SK-N-SH (cell line): ENCODE measurements around the gene WASF3. TPM values are rescaled to one million over a fixed set of nuclear protein-coding genes. Genes with fewer than 3 reads are reported as not detected.

Experiments used
- CTCF ChIA-PET: fragments of 300-600, 350-600 bp; formaldehyde crosslinking; extraction: SDS; loops from one replicate; lab custom pipeline; 2021; lab: Yijun Ruan, JAX
- POLR2A ChIA-PET: fragments of 350-600 bp; sonication (Branson Sonifier 250); formaldehyde crosslinking; extraction: SDS; loops from one replicate; lab custom pipeline; 2020; ENCODE audit warnings: antibody characterized with exemption, inconsistent platforms; lab: Yijun Ruan, JAX
- DNase-seq: peaks from one replicate; pipeline ENCODE4 v3.0.0; 2012
- H2AFZ ChIP-seq: fragments of 200-600 bp; sonication (generic); 2 replicates; pipeline ENCODE4 v1.8.1; 2016; ENCODE audit warnings: antibody characterized with exemption, mild to moderate bottlenecking, low read depth
- H3F3A ChIP-seq: fragments of 200-600 bp; sonication (generic); replicated peaks from 2 replicates; pipeline ENCODE3; 2016; ENCODE audit warnings: antibody characterized with exemption, mild to moderate bottlenecking; ENCODE audit not compliant: insufficient read depth
- H3K27ac ChIP-seq, 2 experiments: fragments of 200-500 bp in 1 of 2; fragments of 200-600 bp in 1 of 2; sonication (Bioruptor generic) in 1 of 2; sonication (generic), shearing (Covaris generic) in 1 of 2; 2 replicates each; pipeline versions ENCODE4 v1.5.1 to v1.6.1; 2014 to 2016; ENCODE audit warnings: low read depth in 2 of 2, inconsistent platforms in 1 of 2, low read length in 1 of 2, mild to moderate bottlenecking in 1 of 2, mixed read lengths in 1 of 2
- H3K27me3 ChIP-seq: fragments of 200-600 bp; sonication (generic), shearing (Covaris generic); 2 replicates; pipeline ENCODE4 v1.6.1; 2016; ENCODE audit warnings: mixed run types; ENCODE audit not compliant: insufficient read depth
- H3K36me3 ChIP-seq, 2 experiments: fragments of 200-500 bp in 1 of 2; fragments of 200-600 bp in 1 of 2; sonication (Bioruptor generic) in 1 of 2; sonication (generic) in 1 of 2; replicated peaks in 1 of 2; 2 replicates each; pipeline versions ENCODE3 to v1.5.1; 2014 to 2016; ENCODE audit warnings: low read length in 1 of 2, mild to moderate bottlenecking in 1 of 2; ENCODE audit not compliant: insufficient read depth in 2 of 2, control insufficient read depth in 1 of 2
- H3K4me1 ChIP-seq, 2 experiments: fragments of 200-500 bp in 1 of 2; fragments of 200-600 bp in 1 of 2; sonication (Bioruptor generic) in 1 of 2; sonication (generic), shearing (Covaris generic) in 1 of 2; 2 replicates each; pipeline versions ENCODE4 v1.5.1 to v1.6.1; 2014 to 2016; ENCODE audit warnings: low read depth in 1 of 2, low read length in 1 of 2, mixed run types in 1 of 2; ENCODE audit not compliant: insufficient read depth in 2 of 2, control insufficient read depth in 1 of 2
- H3K4me2 ChIP-seq: fragments of 200-600 bp; sonication (generic), shearing (Covaris generic); 2 replicates; pipeline ENCODE4 v1.6.1; 2017; ENCODE audit warnings: mixed run types
- H3K4me3 ChIP-seq, 2 experiments: fragments of 200-500 bp in 1 of 2; fragments of 200-600 bp in 1 of 2; sonication (Bioruptor generic) in 1 of 2; sonication (generic), shearing (Covaris generic) in 1 of 2; 2 replicates each; pipeline versions ENCODE4 v1.5.1 to v1.8.1; 2014 to 2016; ENCODE audit warnings: low read depth in 2 of 2, inconsistent platforms in 1 of 2, low read length in 1 of 2, mild to moderate bottlenecking in 1 of 2, mixed read lengths in 1 of 2, moderate library complexity in 1 of 2
- H3K79me2 ChIP-seq: fragments of 200-600 bp; sonication (generic); 2 replicates; pipeline ENCODE4 v1.8.1; 2017; ENCODE audit warnings: mild to moderate bottlenecking; ENCODE audit not compliant: insufficient read depth
- H3K9ac ChIP-seq: fragments of 200-600 bp; sonication (generic); 2 replicates; pipeline ENCODE4 v1.6.1; 2017; ENCODE audit warnings: mixed run types
- H3K9me2 ChIP-seq: fragments of 200-600 bp; sonication (generic); 2 replicates; pipeline ENCODE4 v1.6.1; 2017; ENCODE audit warnings: mixed run types
- H3K9me3 ChIP-seq: fragments of 200-600 bp; sonication (generic); 2 replicates; pipeline ENCODE4 v1.6.1; 2017; ENCODE audit warnings: mixed run types, mild to moderate bottlenecking, moderate library complexity
- H4K20me1 ChIP-seq: fragments of 200-600 bp; sonication (generic); 2 replicates; pipeline ENCODE4 v1.6.1; 2017; ENCODE audit warnings: mild to moderate bottlenecking, mixed run types; ENCODE audit not compliant: insufficient read depth
- ELF1 ChIP-seq: IDR thresholded peaks from 2 replicates; pipeline ENCODE4 v1.4.0; 2012
- EZH2phosphoT487 ChIP-seq: fragments of 200-600 bp; sonication (generic); IDR thresholded peaks from 2 replicates; pipeline ENCODE4 v1.6.1; 2017; ENCODE audit warnings: low read depth, mixed run types, mild to moderate bottlenecking, antibody characterized with exemption, moderate library complexity, borderline replicate concordance
- FOSL2 ChIP-seq: IDR thresholded peaks from 2 replicates; pipeline ENCODE4 v1.4.0; 2012; ENCODE audit warnings: low read depth, mild to moderate bottlenecking, moderate library complexity, borderline replicate concordance
- JUND ChIP-seq: IDR thresholded peaks from 2 replicates; pipeline ENCODE4 v1.4.0; 2012
- MEF2A ChIP-seq: IDR thresholded peaks from 2 replicates; pipeline ENCODE4 v1.4.0; 2012; ENCODE audit warnings: low read depth, borderline replicate concordance
- MXI1 ChIP-seq: IDR thresholded peaks from 2 replicates; pipeline ENCODE4 v1.6.1; 2012; ENCODE audit warnings: mild to moderate bottlenecking, low read depth, low read length, improper control_type of control experiment
- RAD21 ChIP-seq: IDR thresholded peaks from 2 replicates; pipeline ENCODE4 v1.6.1; 2012; ENCODE audit warnings: mild to moderate bottlenecking, low read length
- TAF1 ChIP-seq: IDR thresholded peaks from 2 replicates; pipeline ENCODE4 v1.6.1; 2012; ENCODE audit warnings: low read depth, mild to moderate bottlenecking, low read length, moderate library complexity, borderline replicate concordance
- WGBS: methylation state at CpG from one replicate; pipeline ENCODE4 v1.1.6; 2017; ENCODE audit warnings: low lambda C conversion rate; 5-methylcytosine and 5-hydroxymethylcytosine counted together
- polyA plus RNA-seq, 3 experiments: library from polyadenylated mRNA; depleted of rRNA; stranded (reverse); fragments of >200 nt; gene quantifications; 2 replicates each; pipeline ENCODE4 v1.2.3, GENCODE V29; 2012
- TF ChIP-seq, protein P1 (sequence below): IDR thresholded peaks from 2 replicates; pipeline ENCODE4 v1.4.0; 2012; ENCODE audit warnings: low read depth, borderline replicate concordance
- TF ChIP-seq, protein P2 (sequence below): IDR thresholded peaks from 2 replicates; pipeline ENCODE4 v1.4.0; 2012; ENCODE audit warnings: low read depth, borderline replicate concordance
- TF ChIP-seq, protein P3 (sequence below): fragments of 200-600 bp; sonication (generic); IDR thresholded peaks from 2 replicates; pipeline ENCODE4 v1.6.1; 2017; ENCODE audit warnings: antibody characterized with exemption, mild to moderate bottlenecking, moderate library complexity
- TF ChIP-seq, protein P4 (sequence below): fragments of 150-350 bp; IDR thresholded peaks from 2 replicates; pipeline ENCODE4 v1.6.1; 2017; ENCODE audit warnings: antibody characterized with exemption, low read length, low read depth, borderline replicate concordance

The WASF3 gene
- polyA plus RNA-seq, 1 of the 3 experiments (the other 2 are of a cell fraction): 10.4 TPM

DNA sequence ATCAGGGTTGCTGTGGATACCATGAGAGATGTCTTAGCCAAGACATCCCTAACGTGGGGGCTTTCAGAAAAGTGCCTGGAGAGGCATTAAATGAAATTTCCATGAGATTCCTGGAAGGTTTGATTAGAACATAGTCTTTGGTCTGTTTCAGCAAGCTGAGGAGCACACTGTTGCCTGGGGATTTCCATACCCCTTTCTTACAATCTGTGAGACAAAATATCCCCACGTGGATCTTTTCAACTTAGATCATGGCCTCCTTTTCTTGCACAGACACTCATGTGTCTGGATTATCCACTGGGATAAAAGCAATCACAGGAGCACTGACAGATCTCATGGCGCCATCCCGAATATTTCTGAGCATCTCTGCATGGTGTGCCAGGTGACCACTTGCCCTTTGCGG lies 161.4 kb downstream of the WASF3 start:
- Histone ChIP-seq H3F3A (no peaks in the 10 kb centered on the region), H3K4me1 (no peaks in the 10 kb centered on the region; a peak in 1 of 4 replicates), H3K27ac (no peak overlapping the region), H3K9ac (no peak overlapping the region), H3K79me2 (no peaks in the 10 kb centered on the region), H3K9me2 (no peaks in the 10 kb centered on the region), H2AFZ (no peak overlapping the region), H3K27me3 (no peaks in the 10 kb centered on the region; the same call in 1 of the 2 replicates), H3K9me3 (no peaks in the 10 kb centered on the region), H4K20me1 (no peaks in the 10 kb centered on the region), H3K4me3 (no peak overlapping the region), H3K4me2 (no peak overlapping the region), H3K36me3 (no peaks in the 10 kb centered on the region)
- TF ChIP-seq RAD21 (no peak), ELF1 (no peak), MEF2A (no peak), FOSL2 (no peak), MXI1 (no peak), EZH2phosphoT487 (no peak), JUND (no peak), TAF1 (no peak)
- TF ChIP-seq, protein P1, sequence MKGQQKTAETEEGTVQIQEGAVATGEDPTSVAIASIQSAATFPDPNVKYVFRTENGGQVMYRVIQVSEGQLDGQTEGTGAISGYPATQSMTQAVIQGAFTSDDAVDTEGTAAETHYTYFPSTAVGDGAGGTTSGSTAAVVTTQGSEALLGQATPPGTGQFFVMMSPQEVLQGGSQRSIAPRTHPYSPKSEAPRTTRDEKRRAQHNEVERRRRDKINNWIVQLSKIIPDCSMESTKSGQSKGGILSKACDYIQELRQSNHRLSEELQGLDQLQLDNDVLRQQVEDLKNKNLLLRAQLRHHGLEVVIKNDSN: no peak
- TF ChIP-seq, protein P2, sequence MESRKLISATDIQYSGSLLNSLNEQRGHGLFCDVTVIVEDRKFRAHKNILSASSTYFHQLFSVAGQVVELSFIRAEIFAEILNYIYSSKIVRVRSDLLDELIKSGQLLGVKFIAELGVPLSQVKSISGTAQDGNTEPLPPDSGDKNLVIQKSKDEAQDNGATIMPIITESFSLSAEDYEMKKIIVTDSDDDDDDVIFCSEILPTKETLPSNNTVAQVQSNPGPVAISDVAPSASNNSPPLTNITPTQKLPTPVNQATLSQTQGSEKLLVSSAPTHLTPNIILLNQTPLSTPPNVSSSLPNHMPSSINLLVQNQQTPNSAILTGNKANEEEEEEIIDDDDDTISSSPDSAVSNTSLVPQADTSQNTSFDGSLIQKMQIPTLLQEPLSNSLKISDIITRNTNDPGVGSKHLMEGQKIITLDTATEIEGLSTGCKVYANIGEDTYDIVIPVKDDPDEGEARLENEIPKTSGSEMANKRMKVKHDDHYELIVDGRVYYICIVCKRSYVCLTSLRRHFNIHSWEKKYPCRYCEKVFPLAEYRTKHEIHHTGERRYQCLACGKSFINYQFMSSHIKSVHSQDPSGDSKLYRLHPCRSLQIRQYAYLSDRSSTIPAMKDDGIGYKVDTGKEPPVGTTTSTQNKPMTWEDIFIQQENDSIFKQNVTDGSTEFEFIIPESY: no peak
- TF ChIP-seq, protein P3, sequence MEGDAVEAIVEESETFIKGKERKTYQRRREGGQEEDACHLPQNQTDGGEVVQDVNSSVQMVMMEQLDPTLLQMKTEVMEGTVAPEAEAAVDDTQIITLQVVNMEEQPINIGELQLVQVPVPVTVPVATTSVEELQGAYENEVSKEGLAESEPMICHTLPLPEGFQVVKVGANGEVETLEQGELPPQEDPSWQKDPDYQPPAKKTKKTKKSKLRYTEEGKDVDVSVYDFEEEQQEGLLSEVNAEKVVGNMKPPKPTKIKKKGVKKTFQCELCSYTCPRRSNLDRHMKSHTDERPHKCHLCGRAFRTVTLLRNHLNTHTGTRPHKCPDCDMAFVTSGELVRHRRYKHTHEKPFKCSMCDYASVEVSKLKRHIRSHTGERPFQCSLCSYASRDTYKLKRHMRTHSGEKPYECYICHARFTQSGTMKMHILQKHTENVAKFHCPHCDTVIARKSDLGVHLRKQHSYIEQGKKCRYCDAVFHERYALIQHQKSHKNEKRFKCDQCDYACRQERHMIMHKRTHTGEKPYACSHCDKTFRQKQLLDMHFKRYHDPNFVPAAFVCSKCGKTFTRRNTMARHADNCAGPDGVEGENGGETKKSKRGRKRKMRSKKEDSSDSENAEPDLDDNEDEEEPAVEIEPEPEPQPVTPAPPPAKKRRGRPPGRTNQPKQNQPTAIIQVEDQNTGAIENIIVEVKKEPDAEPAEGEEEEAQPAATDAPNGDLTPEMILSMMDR: no peak
- TF ChIP-seq, protein P4, sequence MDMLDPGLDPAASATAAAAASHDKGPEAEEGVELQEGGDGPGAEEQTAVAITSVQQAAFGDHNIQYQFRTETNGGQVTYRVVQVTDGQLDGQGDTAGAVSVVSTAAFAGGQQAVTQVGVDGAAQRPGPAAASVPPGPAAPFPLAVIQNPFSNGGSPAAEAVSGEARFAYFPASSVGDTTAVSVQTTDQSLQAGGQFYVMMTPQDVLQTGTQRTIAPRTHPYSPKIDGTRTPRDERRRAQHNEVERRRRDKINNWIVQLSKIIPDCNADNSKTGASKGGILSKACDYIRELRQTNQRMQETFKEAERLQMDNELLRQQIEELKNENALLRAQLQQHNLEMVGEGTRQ: no peak
- ChIA-PET CTCF (interaction anchor here (1.5 to 5.6 kb wide), 6 partner anchors 12 to 212 kb away, joined by 6 to 41 read pairs (median 8); no protein-coding TSS in a partner anchor), POLR2A (no interaction called here)
- no peak for DNase-seq
- 40% methylated on average over 5 of the region's 5 CpGs for WGBS
